ENCODE results near the gene VPS41.

GRCh38 chr7:38744746-38745145, 164.2 kb downstream of the VPS41 start:
- TF ChIP-seq RAD21 (IDR thresholded peaks at IDR 0.05; ENCODE audit: insufficient read depth, low read depth, low read length) (no peak), EZH2 (IDR thresholded peaks at IDR 0.05; ENCODE audit: borderline replicate concordance, control insufficient read depth, low read depth, low read length) (no peak), SRF (IDR thresholded peaks at IDR 0.05; ENCODE audit: low read depth in 2 of 2, low read length in 2 of 2) (no peak), GATAD2B (conservative IDR thresholded peaks at IDR 0.05; ENCODE audit: low read depth) (no peak), POLR2A (IDR thresholded peaks at IDR 0.05; ENCODE audit: low read depth, low read length) (no peak), TCF7 (IDR thresholded peaks at IDR 0.05; ENCODE audit: borderline replicate concordance) (no peak)
